K562 (cell line): ENCODE measurements around the gene NCAPD2. TPM values are rescaled to one million over a fixed set of nuclear protein-coding genes. Genes with fewer than 3 reads are reported as not detected.
A peak's percentile ranks its signal among the peaks of the same experiment; 100 is the strongest.

Experiments used
- CTCF ChIP-seq, 3 experiments: IDR thresholded peaks in 2 of 3; conservative IDR thresholded peaks in 1 of 3; 2 replicates each; pipeline ENCODE4 v1.5.1; 2011 to 2012; ENCODE audit warnings: low read length in 3 of 3, mild to moderate bottlenecking in 3 of 3, control low read depth in 2 of 3, improper control_type of control experiment in 1 of 3, inconsistent platforms in 1 of 3, low read depth in 1 of 3, mixed read lengths in 1 of 3, moderate library complexity in 1 of 3; ENCODE audit not compliant: insufficient read depth in 2 of 3
- FOSL1 ChIP-seq: fragments of 200-800 bp; sonication (Bioruptor generic); conservative IDR thresholded peaks from 2 replicates; pipeline ENCODE4 v1.6.1; 2016; ENCODE audit warnings: missing genetic modification characterization, missing compliant biosample characterization
- HDAC2 ChIP-seq: fragments of 450-650 bp; IDR thresholded peaks from 2 replicates; pipeline ENCODE4 v1.6.1; 2016; ENCODE audit warnings: mild to moderate bottlenecking
- MLLT1 ChIP-seq, 2 experiments: fragments of 450-650 bp; IDR thresholded peaks; 2 replicates each; pipeline ENCODE4 v1.6.1; 2016
- MYNN ChIP-seq, 2 experiments: sonication (generic); formaldehyde crosslinking in 1 of 2; IDR thresholded peaks; 2 replicates each; pipeline versions ENCODE4 v1.5.0 to v1.6.1; 2016 to 2020; ENCODE audit warnings: antibody characterized with exemption in 1 of 2, missing genetic modification reagents in 1 of 2
- POLR2A ChIP-seq: fragments of 450-650 bp; conservative IDR thresholded peaks from 2 replicates; pipeline ENCODE4 v1.6.1; 2016
- POLR2AphosphoS5 ChIP-seq: IDR thresholded peaks from 2 replicates; pipeline ENCODE4 v1.6.1; 2011; ENCODE audit warnings: mild to moderate bottlenecking, low read depth, low read length, moderate library complexity; ENCODE audit not compliant: control insufficient read depth, insufficient read depth
- SIN3A ChIP-seq, 2 experiments: fragments of 150-350 bp in 1 of 2; IDR thresholded peaks; 2 replicates each; pipeline ENCODE4 v1.6.1; 2011 to 2016; ENCODE audit warnings: borderline replicate concordance in 2 of 2, low read depth in 2 of 2, low read length in 2 of 2, mild to moderate bottlenecking in 2 of 2, moderate library complexity in 2 of 2; ENCODE audit not compliant: control insufficient read depth in 1 of 2
- XRCC4 ChIP-seq: IDR thresholded peaks from one replicate; pipeline ENCODE4 v1.6.1; 2011; ENCODE audit not compliant: insufficient read depth, insufficient read length; ENCODE audit errors: extremely low read depth
- ZNF239 ChIP-seq: fragments of 250-450 bp; sonication (Bioruptor Pico); IDR thresholded peaks from 2 replicates; pipeline ENCODE4 v1.4.0; 2020; ENCODE audit warnings: mild to moderate bottlenecking
- ZNF318 ChIP-seq, 2 experiments: fragments of 450-650 bp; IDR thresholded peaks; 2 replicates each; pipeline ENCODE4 v1.6.1; 2016; ENCODE audit warnings: mild to moderate bottlenecking in 2 of 2, borderline replicate concordance in 1 of 2, low read depth in 1 of 2, moderate library complexity in 1 of 2
- ZNF57 ChIP-seq: fragments of 450-650 bp; formaldehyde crosslinking; IDR thresholded peaks from 2 replicates; pipeline ENCODE4 v1.4.0; 2020; ENCODE audit warnings: mild to moderate bottlenecking, moderate library complexity
- polyA plus RNA-seq, 8 experiments: library from polyadenylated mRNA; depleted of rRNA in 4 of 8; stranded (reverse) in 5 of 8; unstranded in 3 of 8; fragments of >200 nt; fragmentation: Nextera tagmentation in 2 of 8; fragmentation: Illumina TruSeq in 1 of 8; extraction: Ambion mirVana in 2 of 8; extraction: Trizol in 1 of 8; gene quantifications; 2 replicates each; pipeline versions ENCODE4 v1.2.1 to v1.2.3, GENCODE V29; 2011 to 2014; ENCODE audit warnings: inconsistent platforms in 1 of 8, missing spikeins in 1 of 8
- total RNA-seq, 7 experiments: library from RNA; depleted of rRNA in 6 of 7; stranded (reverse); fragments of >200 nt in 6 of 7; fragmentation: Illumina TruSeq in 2 of 7; extraction: Trizol in 2 of 7; gene quantifications; 2 replicates each; pipeline versions ENCODE4 v1.2.1 to v1.2.3, GENCODE V29; 2011 to 2021; ENCODE audit warnings: low replicate concordance in 1 of 7

Gene NCAPD2
- total and polyA plus RNA-seq, 9 of the 15 experiments (the other 6 are each of a cell fraction or from before 2014, with no cell fraction given): 16.9 to 93.7 (median 68.3) TPM

- TF ChIP-seq ZNF318 (IDR thresholded peaks at IDR 0.05; ENCODE audit: borderline replicate concordance in 1 of 2, low read depth in 1 of 2) (no peak), SIN3A (IDR thresholded peaks at IDR 0.05; ENCODE audit: borderline replicate concordance in 2 of 2, control insufficient read depth in 1 of 2, low read depth in 2 of 2, low read length in 2 of 2) (peak in 1 of 2 experiments; percentile 45; a peak in 1 of 4 replicates), POLR2AphosphoS5 (0 out of 2 replicates have a peak, but pooled peaks have one; percentile 9), ZNF239 (CRISPR knock-in tag) (no peak), MLLT1 (IDR thresholded peaks at IDR 0.05) (0 out of 4 replicates have a peak, but pooled peaks of 1 of the 2 experiments have one; percentile 12), CTCF (IDR thresholded peaks at IDR 0.05 in 2 of 3, conservative IDR thresholded peaks at IDR 0.05 in 1 of 3; ENCODE audit: insufficient read depth in 2 of 3, low read depth in 1 of 3, low read length in 3 of 3) (no peak), POLR2A (0 out of 2 replicates have a peak, but pooled peaks have one; percentile 2), ZNF57 (CRISPR knock-in tag) (no peak), MYNN (IDR thresholded peaks at IDR 0.05) (0 out of 2 replicates have a peak, but pooled peaks have one; percentile 28), MYNN (CRISPR knock-in tag; IDR thresholded peaks at IDR 0.05) (no peak), HDAC2 (no peak), XRCC4 (no peak), FOSL1 (tag) (no peak)
Measured at GRCh38 chr12:6532927-6533652, 39.2 kb downstream of the NCAPD2 start (continued).
